Neuronal stem cell (in vitro differentiated cells): ENCODE results near the gene CDKN1A.

ENCODE experiments used
- DNase-seq: peaks from one replicate; pipeline ENCODE4 v3.0.0-alpha.2; 2013; ENCODE audit warnings: low spot score
- H2AFZ ChIP-seq: one replicate; pipeline ENCODE4 v1.6.1; 2013; ENCODE audit warnings: mild to moderate bottlenecking, low read length, inconsistent platforms
- H2AK5ac ChIP-seq: 2 replicates; pipeline ENCODE4 v1.6.1; 2013; ENCODE audit warnings: low read depth, mild to moderate bottlenecking, inconsistent platforms, low read length, moderate library complexity, mixed read lengths
- H2BK120ac ChIP-seq: 2 replicates; pipeline ENCODE4 v1.6.1; 2013; ENCODE audit warnings: low read depth, mild to moderate bottlenecking, inconsistent platforms, low read length, moderate library complexity, mixed read lengths
- H2BK12ac ChIP-seq: one replicate; pipeline ENCODE4 v1.6.1; 2013; ENCODE audit warnings: low read length, inconsistent platforms
- H2BK15ac ChIP-seq: 2 replicates; pipeline ENCODE4 v1.6.1; 2013; ENCODE audit warnings: mild to moderate bottlenecking, low read length, inconsistent platforms, mixed read lengths
- H2BK5ac ChIP-seq: one replicate; pipeline ENCODE4 v1.6.1; 2013; ENCODE audit warnings: inconsistent platforms, mild to moderate bottlenecking, low read length, moderate library complexity
- H3K14ac ChIP-seq: one replicate; pipeline ENCODE4 v1.6.1; 2013; ENCODE audit warnings: low read length, inconsistent platforms
- H3K18ac ChIP-seq: 2 replicates; pipeline ENCODE4 v1.6.1; 2013; ENCODE audit warnings: low read length, inconsistent platforms
- H3K23ac ChIP-seq: 2 replicates; pipeline ENCODE4 v1.6.1; 2013; ENCODE audit warnings: low read depth, mild to moderate bottlenecking, mixed read lengths, low read length, inconsistent platforms; ENCODE audit not compliant: poor library complexity
- H3K27ac ChIP-seq: replicated peaks from 3 replicates; pipeline ENCODE4 v1.5.1; 2013; ENCODE audit warnings: low read length, inconsistent platforms
- H3K27me3 ChIP-seq, 3 experiments: 2 replicates each; pipeline ENCODE4 v1.6.1; 2013; ENCODE audit warnings: low read length in 3 of 3, mild to moderate bottlenecking in 2 of 3, inconsistent platforms in 1 of 3, low read depth in 1 of 3, mixed read lengths in 1 of 3, moderate library complexity in 1 of 3; ENCODE audit not compliant: control insufficient read depth in 3 of 3, insufficient read depth in 3 of 3
- H3K36me3 ChIP-seq, 2 donors: replicated peaks in 1 of 2; 2 replicates each; pipeline ENCODE4 v1.6.1; 2013; ENCODE audit warnings: low read length in 2 of 2; ENCODE audit not compliant: control insufficient read depth in 2 of 2, insufficient read depth in 2 of 2
- H3K4ac ChIP-seq: 2 replicates; pipeline ENCODE4 v1.6.1; 2013; ENCODE audit warnings: inconsistent platforms, mild to moderate bottlenecking, low read length, moderate library complexity
- H3K4me1 ChIP-seq, 2 donors: 1 replicate in 1 of 2; 2 replicates in 1 of 2; pipeline ENCODE4 v1.6.1; 2013; ENCODE audit warnings: low read length in 2 of 2, low read depth in 1 of 2; ENCODE audit not compliant: control insufficient read depth in 2 of 2, insufficient read depth in 1 of 2
- H3K4me2 ChIP-seq: one replicate; pipeline ENCODE4 v1.6.1; 2013; ENCODE audit warnings: mild to moderate bottlenecking, low read length, inconsistent platforms; ENCODE audit not compliant: insufficient read depth, poor library complexity, severe bottlenecking
- H3K4me3 ChIP-seq, 2 donors: 2 replicates each; pipeline ENCODE4 v1.5.1; 2013; ENCODE audit warnings: low read length in 2 of 2, mild to moderate bottlenecking in 2 of 2, inconsistent platforms in 1 of 2, moderate library complexity in 1 of 2
- H3K79me1 ChIP-seq: one replicate; pipeline ENCODE4 v1.6.1; 2013; ENCODE audit warnings: low read depth, mild to moderate bottlenecking, inconsistent platforms, low read length, moderate library complexity
- H3K9ac ChIP-seq: one replicate; pipeline ENCODE4 v1.6.1; 2013; ENCODE audit warnings: mild to moderate bottlenecking, low read depth, low read length, inconsistent platforms; ENCODE audit not compliant: poor library complexity
- H3K9me3 ChIP-seq, 2 donors: replicated peaks in 1 of 2; 2 replicates each; pipeline versions ENCODE3 to v1.6.1; 2013; ENCODE audit warnings: low read length in 2 of 2, mild to moderate bottlenecking in 2 of 2, inconsistent platforms in 1 of 2, low read depth in 1 of 2, mixed read lengths in 1 of 2, moderate library complexity in 1 of 2; ENCODE audit not compliant: control insufficient read depth in 2 of 2, insufficient read depth in 1 of 2
- H4K8ac ChIP-seq: one replicate; pipeline ENCODE4 v1.6.1; 2013; ENCODE audit warnings: low read depth, mild to moderate bottlenecking, inconsistent platforms, low read length, moderate library complexity
- H4K91ac ChIP-seq: one replicate; pipeline ENCODE4 v1.6.1; 2013; ENCODE audit warnings: low read length, low read depth, mild to moderate bottlenecking, inconsistent platforms; ENCODE audit not compliant: poor library complexity
- WGBS, 2 donors: extraction: QIAGEN DNeasy Blood & Tissue Kit; methylation state at CpG; one replicate each; pipeline ENCODE4 v1.1.7; 2013; ENCODE audit warnings: missing lambda C conversion rate in 2 of 2, mixed read lengths in 1 of 2; ENCODE audit not compliant: insufficient read length in 2 of 2, insufficient replicate concordance in 1 of 2; ENCODE audit errors: extremely low coverage in 2 of 2; 5-methylcytosine and 5-hydroxymethylcytosine counted together

The CDKN1A gene

GRCh38 chr6:36720251-36721141 lies 42.0 kb downstream of the CDKN1A start:
- H4K91ac ChIP-seq: no peak overlapping the region
- no peak overlapping the region for H3K14ac ChIP-seq
- no peaks in the 10 kb centered on the region for H3K9me3 ChIP-seq
- H2BK15ac ChIP-seq: peak overlapping the region; percentile 14
- H3K4me3 ChIP-seq: no peak overlapping the region
- H3K4me2 ChIP-seq: no peak overlapping the region
- WGBS, 2 donors: no CpG with 5 or more reads among the region's 11 CpGs
- no peaks in the 10 kb centered on the region for H3K36me3 ChIP-seq
- DNase-seq: no peak
- peak overlapping the region; percentile 24 for H2BK5ac ChIP-seq
- no peak overlapping the region for H2BK12ac ChIP-seq
- H2AK5ac ChIP-seq: peak overlapping the region; percentile 37
- H3K27ac ChIP-seq: no peak overlapping the region
- H3K18ac ChIP-seq: peak overlapping the region; percentile 42
- H2AFZ ChIP-seq: no peak overlapping the region
- H4K8ac ChIP-seq: peak overlapping the region; percentile 78
- no peak overlapping the region for H3K9ac ChIP-seq
- no peaks in the 10 kb centered on the region for H3K79me1 ChIP-seq
- no peak overlapping the region for H3K4ac ChIP-seq
- H3K23ac ChIP-seq: peak overlapping the region; percentile 52
- H3K27me3 ChIP-seq: peaks cover 0 to 33% (median 0%) of the 10 kb centered on the region in 3 experiments
- peaks cover under 1 to 8% of the 10 kb centered on the region in 2 donors for H3K4me1 ChIP-seq
- no peak overlapping the region for H2BK120ac ChIP-seq

- Histone ChIP-seq H2AK5ac (peak overlapping the region; percentile 95), H3K4ac (peak overlapping the region; percentile 53), H2BK5ac (peak overlapping the region; percentile 24), H3K79me1 (no peaks in the 10 kb centered on the region), H3K14ac (no peak overlapping the region), H3K23ac (peak overlapping the region; percentile 51), H3K27ac (no peak overlapping the region), H2AFZ (peak overlapping the region; percentile 62), H3K27me3 (peaks cover 0 to 30% (median 0%) of the 10 kb centered on the region in 3 experiments), H2BK120ac (peak overlapping the region; percentile 87), H2BK15ac (peak overlapping the region; percentile 87), H4K91ac (no peak overlapping the region), H3K36me3 (no peaks in the 10 kb centered on the region), H3K4me2 (no peak overlapping the region), H3K4me3 (no peak overlapping the region), H3K18ac (peak overlapping the region; percentile 71), H4K8ac (peak overlapping the region; percentile 65), H3K9ac (no peak overlapping the region), H3K4me1 (peaks cover 3 to 12% of the 10 kb centered on the region in 2 donors), H3K9me3 (no peaks in the 10 kb centered on the region), H2BK12ac (peak overlapping the region; percentile 84)
- no peak for DNase-seq
- WGBS, 2 donors: no CpG with 5 or more reads among the region's 15 CpGs
Observed at GRCh38 chr6:36721369-36722140, 43.0 kb downstream of the CDKN1A start.

DNA sequence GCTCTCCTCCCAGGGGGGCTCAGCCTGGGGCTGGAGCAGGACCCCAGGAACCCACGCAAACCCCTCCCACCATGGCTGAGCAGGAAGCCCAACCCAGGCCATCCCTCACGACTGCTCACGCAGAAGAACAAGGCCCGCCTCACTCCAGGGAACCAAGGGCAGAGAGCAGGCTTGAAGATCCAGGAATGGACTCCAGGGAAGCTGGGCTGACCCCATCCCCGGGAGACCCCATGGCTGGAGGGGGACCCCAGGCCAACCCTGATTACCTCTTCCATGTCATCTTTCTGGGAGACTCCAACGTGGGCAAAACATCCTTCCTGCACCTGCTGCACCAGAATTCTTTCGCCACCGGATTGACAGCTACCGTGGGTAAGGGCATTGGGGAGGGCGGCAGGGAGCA lies 43.9 kb downstream of the CDKN1A start:
- Histone ChIP-seq H2BK5ac (peak overlapping the region; percentile 19), H3K27me3 (peaks cover 0 to 30% (median 0%) of the 10 kb centered on the region in 3 experiments), H3K23ac (peak overlapping the region; percentile 39), H3K27ac (no peak overlapping the region), H2AK5ac (peak overlapping the region; percentile 95), H3K18ac (peak overlapping the region; percentile 71), H2BK12ac (no peak overlapping the region), H2AFZ (peak overlapping the region; percentile 62), H3K4me3 (no peak overlapping the region), H3K4me2 (no peak overlapping the region), H3K9me3 (no peaks in the 10 kb centered on the region), H3K79me1 (no peaks in the 10 kb centered on the region), H4K8ac (no peak overlapping the region), H3K4me1 (peaks cover 3 to 12% of the 10 kb centered on the region in 2 donors), H2BK120ac (no peak overlapping the region), H3K36me3 (no peaks in the 10 kb centered on the region), H2BK15ac (peak overlapping the region; percentile 87), H3K14ac (no peak overlapping the region), H3K9ac (no peak overlapping the region), H3K4ac (no peak overlapping the region), H4K91ac (no peak overlapping the region)
- no peak for DNase-seq
- WGBS, 2 donors: no CpG with 5 or more reads among the region's 10 CpGs

- no peak overlapping the region for H3K27ac ChIP-seq
- H3K9ac ChIP-seq: no peak overlapping the region
- no CpG with 5 or more reads among the region's 2 CpGs for WGBS, 2 donors
- no peak overlapping the region for H2BK12ac ChIP-seq
- peak overlapping the region; percentile 19 for H2BK5ac ChIP-seq
- no peak overlapping the region for H2AFZ ChIP-seq
- H4K8ac ChIP-seq: no peak overlapping the region
- no peak overlapping the region for H3K4me3 ChIP-seq
- H4K91ac ChIP-seq: no peak overlapping the region
- no peak overlapping the region for H3K14ac ChIP-seq
- H3K23ac ChIP-seq: no peak overlapping the region
- no peaks in the 10 kb centered on the region for H3K79me1 ChIP-seq
- H3K4me1 ChIP-seq: peaks cover 3 to 13% of the 10 kb centered on the region in 2 donors
- DNase-seq: no peak
- no peak overlapping the region for H2AK5ac ChIP-seq
- no peak overlapping the region for H3K4ac ChIP-seq
- H2BK120ac ChIP-seq: no peak overlapping the region
- no peak overlapping the region for H3K4me2 ChIP-seq
- no peak overlapping the region for H3K18ac ChIP-seq
- H3K9me3 ChIP-seq: no peaks in the 10 kb centered on the region
- peaks cover 0 to 26% (median 0%) of the 10 kb centered on the region in 3 experiments for H3K27me3 ChIP-seq
- H2BK15ac ChIP-seq: no peak overlapping the region
- no peaks in the 10 kb centered on the region for H3K36me3 ChIP-seq
Observed at GRCh38 chr6:36722879-36723278, 44.4 kb downstream of the CDKN1A start.
